Fibroblast of pulmonary artery (primary cell): ENCODE measurements around the gene METAP2.

ENCODE experiments used
- DNase-seq: peaks from one replicate; pipeline ENCODE4 v3.0.0-alpha.2; 2010; ENCODE audit warnings: low read depth
- H3K4me3 ChIP-seq: replicated peaks from 2 replicates; pipeline ENCODE4 v1.5.1; 2011; ENCODE audit warnings: low read depth, mild to moderate bottlenecking, control low read depth, low read length, moderate library complexity
- TF ChIP-seq, protein P1 (sequence below): IDR thresholded peaks from 2 replicates; pipeline ENCODE4 v1.5.1; 2011; ENCODE audit warnings: mild to moderate bottlenecking, control low read depth, low read length, inconsistent platforms; ENCODE audit errors: missing control alignments

METAP2 gene

DNA sequence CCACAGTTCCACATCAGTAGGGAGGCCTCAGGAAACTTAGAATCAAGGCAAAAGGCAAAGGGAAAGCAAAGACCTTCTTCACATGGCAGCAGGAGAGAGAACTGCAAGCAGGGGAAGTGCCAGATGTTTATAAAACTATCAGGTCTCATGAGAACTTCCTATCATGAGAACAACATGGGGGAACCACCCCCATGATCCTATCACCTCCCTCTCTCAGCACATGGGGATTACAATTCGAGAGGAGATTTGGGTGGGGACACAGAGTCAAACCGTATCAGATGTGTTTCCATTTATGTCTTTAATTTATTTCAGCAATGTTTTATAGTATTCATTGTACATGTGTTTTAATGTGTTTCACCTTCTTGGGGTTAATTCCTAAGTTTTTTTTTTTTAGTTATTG is 25.8 kb downstream of the METAP2 start:
- no peak for DNase-seq
- no peak overlapping the region for H3K4me3 ChIP-seq
- TF ChIP-seq, protein P1, sequence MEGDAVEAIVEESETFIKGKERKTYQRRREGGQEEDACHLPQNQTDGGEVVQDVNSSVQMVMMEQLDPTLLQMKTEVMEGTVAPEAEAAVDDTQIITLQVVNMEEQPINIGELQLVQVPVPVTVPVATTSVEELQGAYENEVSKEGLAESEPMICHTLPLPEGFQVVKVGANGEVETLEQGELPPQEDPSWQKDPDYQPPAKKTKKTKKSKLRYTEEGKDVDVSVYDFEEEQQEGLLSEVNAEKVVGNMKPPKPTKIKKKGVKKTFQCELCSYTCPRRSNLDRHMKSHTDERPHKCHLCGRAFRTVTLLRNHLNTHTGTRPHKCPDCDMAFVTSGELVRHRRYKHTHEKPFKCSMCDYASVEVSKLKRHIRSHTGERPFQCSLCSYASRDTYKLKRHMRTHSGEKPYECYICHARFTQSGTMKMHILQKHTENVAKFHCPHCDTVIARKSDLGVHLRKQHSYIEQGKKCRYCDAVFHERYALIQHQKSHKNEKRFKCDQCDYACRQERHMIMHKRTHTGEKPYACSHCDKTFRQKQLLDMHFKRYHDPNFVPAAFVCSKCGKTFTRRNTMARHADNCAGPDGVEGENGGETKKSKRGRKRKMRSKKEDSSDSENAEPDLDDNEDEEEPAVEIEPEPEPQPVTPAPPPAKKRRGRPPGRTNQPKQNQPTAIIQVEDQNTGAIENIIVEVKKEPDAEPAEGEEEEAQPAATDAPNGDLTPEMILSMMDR: no peak

DNA sequence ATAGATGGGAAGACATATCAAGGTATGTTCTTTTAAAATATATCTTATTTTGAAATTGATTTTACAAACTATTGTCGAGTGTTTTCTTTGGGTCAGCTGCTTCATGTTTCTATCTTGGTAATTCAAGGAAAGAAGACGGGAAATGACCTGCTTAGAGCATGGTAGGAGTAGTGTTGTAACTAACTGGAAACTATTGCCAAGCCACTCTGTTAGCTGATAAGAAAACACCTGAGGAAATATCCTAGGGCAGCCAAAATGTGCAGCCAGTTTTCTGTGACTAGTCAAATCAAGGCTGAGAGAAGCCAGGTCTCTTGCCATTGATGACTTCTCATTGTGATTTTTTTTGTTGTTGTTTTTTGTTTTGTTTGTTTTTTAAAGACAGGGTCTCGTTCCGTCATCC is 30.2 kb downstream of the METAP2 start:
- TF ChIP-seq, protein P1: no peak
- no peak overlapping the region for H3K4me3 ChIP-seq
- DNase-seq: no peak

DNA sequence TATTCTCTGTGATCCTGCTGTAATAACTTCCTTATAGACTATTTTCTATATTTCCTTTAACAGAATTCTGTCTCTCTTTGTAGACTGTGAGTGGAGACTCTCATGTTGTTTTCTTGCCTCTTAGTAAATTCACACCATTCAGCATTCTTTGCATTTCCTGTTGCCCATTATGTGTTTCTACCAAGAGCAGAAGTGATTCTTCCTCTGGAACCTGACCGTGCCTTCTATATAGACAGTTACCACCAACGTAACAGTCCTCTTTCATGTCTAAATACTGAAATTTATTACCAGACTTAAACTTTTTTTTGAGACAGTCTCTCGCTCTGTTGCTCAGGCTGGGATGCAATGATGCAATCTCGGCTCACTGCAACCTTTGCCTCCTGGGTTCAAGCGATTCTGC is 31.1 kb downstream of the METAP2 start:
- no peak overlapping the region for H3K4me3 ChIP-seq
- TF ChIP-seq, protein P1: no peak
- DNase-seq: no peak

DNA sequence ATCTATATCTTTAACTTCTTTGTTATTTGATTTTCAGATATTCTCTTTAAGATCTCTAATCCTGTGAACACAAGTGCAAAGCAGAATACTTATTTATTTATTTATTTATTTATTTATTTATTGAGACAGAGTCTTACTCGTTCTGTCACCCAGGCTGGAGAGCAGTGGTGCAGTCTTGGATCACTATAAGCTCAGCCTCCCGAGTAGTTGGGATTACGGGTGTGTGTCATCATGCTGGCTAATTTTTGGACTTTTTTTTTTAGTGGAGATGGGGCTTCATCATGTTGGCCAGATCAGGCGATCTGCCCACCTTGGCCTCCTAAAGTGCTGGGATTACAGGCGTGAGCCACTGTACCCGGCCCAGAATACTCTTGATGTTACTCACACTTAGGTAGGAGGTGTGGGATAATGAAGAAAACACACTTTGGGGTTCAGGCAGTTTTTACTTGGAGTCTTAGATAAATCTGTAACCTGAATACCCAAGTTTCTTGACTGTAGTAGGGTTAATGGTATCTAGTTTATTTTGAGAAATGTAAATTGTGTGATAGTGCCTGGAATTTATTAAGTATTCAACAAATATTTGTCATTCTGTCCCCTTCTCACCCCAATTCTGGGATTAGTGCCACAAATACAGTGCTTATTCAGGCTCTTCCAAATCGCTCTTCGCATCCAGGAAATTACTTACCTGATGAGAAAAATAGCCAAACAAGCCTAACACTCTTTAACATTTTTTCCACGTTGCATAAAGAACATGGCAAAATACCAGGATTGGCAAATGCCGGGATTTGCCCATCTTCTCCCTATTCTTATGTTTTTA is 33.0 kb downstream of the METAP2 start:
- TF ChIP-seq, protein P1: no peak
- no peak overlapping the region for H3K4me3 ChIP-seq
- no peak for DNase-seq

DNA sequence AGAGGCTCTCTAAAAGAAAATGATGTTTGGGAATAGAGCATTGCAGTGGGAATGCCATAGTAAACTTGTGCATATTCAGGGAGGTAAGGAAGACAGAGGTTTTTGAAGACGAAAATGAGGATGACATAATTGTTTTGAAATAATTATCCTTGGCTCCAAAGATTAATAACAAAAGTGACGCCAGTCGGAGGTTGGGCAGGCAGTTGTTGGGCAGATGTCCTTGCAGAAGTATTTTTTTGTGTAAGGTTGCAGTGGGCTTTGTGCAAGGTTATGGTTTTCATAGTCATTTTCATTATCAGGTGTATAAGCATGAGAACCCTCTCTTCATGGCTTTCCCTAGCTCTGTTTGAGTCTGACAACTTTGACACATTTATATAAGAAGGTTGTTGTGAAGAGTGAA is 35.3 kb downstream of the METAP2 start:
- H3K4me3 ChIP-seq: no peak overlapping the region
- TF ChIP-seq, protein P1: no peak
- no peak for DNase-seq

DNA sequence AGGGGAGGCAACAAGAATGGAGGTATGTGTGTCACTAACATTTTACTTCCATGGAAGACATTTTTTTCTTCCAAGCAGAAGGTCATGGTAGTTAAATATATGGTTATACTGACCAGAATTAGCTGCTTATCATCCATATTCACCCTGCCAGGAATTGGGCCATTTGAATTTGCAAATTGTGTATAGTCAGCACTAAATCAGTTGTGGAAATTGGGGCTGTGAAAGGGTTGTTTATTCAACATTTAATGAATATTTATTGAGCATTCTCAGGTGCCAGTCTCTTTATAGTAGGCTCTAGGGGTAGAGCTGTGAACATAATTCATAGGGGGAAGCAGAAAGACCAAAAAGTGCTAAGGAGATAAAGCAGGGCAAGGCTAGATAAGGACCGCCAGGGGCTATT is 38.0 kb downstream of the METAP2 start:
- DNase-seq: no peak
- H3K4me3 ChIP-seq: no peak overlapping the region
- TF ChIP-seq, protein P1: no peak

DNA sequence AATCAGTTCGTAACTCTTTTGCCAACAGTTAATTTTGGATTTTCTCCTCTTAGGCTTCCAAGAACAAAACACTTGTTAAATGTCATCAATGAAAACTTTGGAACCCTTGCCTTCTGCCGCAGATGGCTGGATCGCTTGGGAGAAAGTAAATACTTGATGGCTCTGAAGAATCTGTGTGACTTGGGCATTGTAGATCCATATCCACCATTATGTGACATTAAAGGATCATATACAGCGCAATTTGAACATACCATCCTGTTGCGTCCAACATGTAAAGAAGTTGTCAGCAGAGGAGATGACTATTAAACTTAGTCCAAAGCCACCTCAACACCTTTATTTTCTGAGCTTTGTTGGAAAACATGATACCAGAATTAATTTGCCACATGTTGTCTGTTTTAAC is 39.6 kb downstream of the METAP2 start:
- DNase-seq: no peak
- H3K4me3 ChIP-seq: no peak overlapping the region
- TF ChIP-seq, protein P1: no peak
